Measurements from ENCODE around the gene KIRREL2. TPM values are rescaled to one million over a fixed set of nuclear protein-coding genes. Genes with fewer than 3 reads are reported as not detected.

The KIRREL2 gene
- total and polyA plus RNA-seq, 2 experiments from 2014 or later, result 3.6 to 9.9 TPM

DNA sequence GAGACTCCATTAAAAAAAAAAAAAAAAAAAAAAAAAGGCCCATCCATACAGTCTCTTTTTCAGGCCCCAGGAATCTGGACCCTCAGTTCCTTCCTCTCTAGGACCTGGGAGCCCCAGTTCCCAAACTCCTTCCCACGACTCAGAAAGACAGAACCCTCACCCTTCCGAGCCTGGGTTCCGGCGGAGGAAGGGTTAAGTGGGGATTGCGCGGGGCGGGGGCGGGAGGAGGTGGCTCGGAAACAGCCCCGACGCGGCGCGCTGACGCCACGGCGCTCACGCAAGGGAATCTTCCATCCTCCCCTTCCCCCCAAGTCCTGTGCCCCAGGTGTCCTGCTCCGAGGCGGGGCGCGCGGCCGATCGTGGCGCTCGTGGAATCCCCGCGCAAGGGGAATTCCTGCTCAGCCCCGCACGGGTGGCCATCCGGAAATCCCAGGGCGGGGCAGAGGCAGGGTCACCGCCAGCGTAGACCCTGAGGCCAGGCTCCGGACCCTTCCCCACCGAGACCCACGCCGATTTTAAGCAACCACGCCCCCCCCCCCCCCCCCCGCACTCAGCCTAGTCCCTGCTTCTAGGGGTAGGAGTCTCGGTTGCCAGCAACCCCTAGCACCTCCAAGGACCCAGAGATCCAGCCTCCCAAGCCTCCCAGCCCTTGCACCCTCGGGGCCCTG lies 43.0 kb downstream of the KIRREL2 start:
- Histone ChIP-seq H3K4me3 (peak overlapping the region; percentile 99), H4K20me1 (replicated peaks; ENCODE audit: insufficient read depth) (no peaks in the 10 kb centered on the region), H3F3A (replicated peaks; ENCODE audit: low read depth) (peaks cover 20% of the 10 kb centered on the region; the same call in 1 of the 2 replicates), H3K4me2 (peak overlapping the region; percentile 96), H3K27ac (ENCODE audit: low read depth) (peak overlapping the region; percentile 74), H3K9me2 (ENCODE audit: insufficient read depth) (no peaks in the 10 kb centered on the region), H3K79me2 (replicated peaks; ENCODE audit: insufficient read depth) (peaks cover 13% of the 10 kb centered on the region), H3K36me3 (ENCODE audit: insufficient read depth) (peaks cover 12% of the 10 kb centered on the region; the same call in 1 of the 2 replicates), H2AFZ (peak overlapping the region; percentile 87), H3K4me1 (ENCODE audit: insufficient read depth) (peaks cover 23% of the 10 kb centered on the region), H3K27me3 (ENCODE audit: insufficient read depth) (no peaks in the 10 kb centered on the region)
- peaks cover 26% of the 10 kb centered on the region for H3K4me1 Mint-ChIP-seq
- DNase-seq (ENCODE audit: low spot score) (peak; percentile 83), ATAC-seq (peak; percentile 36)
- H3K4me3 Mint-ChIP-seq, result peak overlapping the region; percentile 95
- peaks cover 21% of the 10 kb centered on the region for H3K36me3 Mint-ChIP-seq (ENCODE audit: low read depth)
- H3K9me3 Mint-ChIP-seq, result no peaks in the 10 kb centered on the region
- TF ChIP-seq POLR2AphosphoS5 (IDR thresholded peaks at IDR 0.05; ENCODE audit: low read depth) (peak; percentile 56), NANOG (IDR thresholded peaks at IDR 0.05; ENCODE audit: borderline replicate concordance) (no peak), JUNB (IDR thresholded peaks at IDR 0.05; ENCODE audit: unreplicated experiment) (no peak), ZNF331 (CRISPR knock-in tag; IDR thresholded peaks at IDR 0.05; ENCODE audit: low read depth) (no peak), CREB1 (CRISPR knock-in tag; IDR thresholded peaks at IDR 0.05; ENCODE audit: low read depth) (peak; percentile 83), EZH2 (IDR thresholded peaks at IDR 0.05; ENCODE audit: low read depth, unreplicated experiment) (no peak)
- TF ChIP-seq, protein P1, sequence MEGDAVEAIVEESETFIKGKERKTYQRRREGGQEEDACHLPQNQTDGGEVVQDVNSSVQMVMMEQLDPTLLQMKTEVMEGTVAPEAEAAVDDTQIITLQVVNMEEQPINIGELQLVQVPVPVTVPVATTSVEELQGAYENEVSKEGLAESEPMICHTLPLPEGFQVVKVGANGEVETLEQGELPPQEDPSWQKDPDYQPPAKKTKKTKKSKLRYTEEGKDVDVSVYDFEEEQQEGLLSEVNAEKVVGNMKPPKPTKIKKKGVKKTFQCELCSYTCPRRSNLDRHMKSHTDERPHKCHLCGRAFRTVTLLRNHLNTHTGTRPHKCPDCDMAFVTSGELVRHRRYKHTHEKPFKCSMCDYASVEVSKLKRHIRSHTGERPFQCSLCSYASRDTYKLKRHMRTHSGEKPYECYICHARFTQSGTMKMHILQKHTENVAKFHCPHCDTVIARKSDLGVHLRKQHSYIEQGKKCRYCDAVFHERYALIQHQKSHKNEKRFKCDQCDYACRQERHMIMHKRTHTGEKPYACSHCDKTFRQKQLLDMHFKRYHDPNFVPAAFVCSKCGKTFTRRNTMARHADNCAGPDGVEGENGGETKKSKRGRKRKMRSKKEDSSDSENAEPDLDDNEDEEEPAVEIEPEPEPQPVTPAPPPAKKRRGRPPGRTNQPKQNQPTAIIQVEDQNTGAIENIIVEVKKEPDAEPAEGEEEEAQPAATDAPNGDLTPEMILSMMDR (conservative IDR thresholded peaks at IDR 0.05; ENCODE audit: low read depth in 2 of 2), result no peak
- TF ChIP-seq, protein P2, sequence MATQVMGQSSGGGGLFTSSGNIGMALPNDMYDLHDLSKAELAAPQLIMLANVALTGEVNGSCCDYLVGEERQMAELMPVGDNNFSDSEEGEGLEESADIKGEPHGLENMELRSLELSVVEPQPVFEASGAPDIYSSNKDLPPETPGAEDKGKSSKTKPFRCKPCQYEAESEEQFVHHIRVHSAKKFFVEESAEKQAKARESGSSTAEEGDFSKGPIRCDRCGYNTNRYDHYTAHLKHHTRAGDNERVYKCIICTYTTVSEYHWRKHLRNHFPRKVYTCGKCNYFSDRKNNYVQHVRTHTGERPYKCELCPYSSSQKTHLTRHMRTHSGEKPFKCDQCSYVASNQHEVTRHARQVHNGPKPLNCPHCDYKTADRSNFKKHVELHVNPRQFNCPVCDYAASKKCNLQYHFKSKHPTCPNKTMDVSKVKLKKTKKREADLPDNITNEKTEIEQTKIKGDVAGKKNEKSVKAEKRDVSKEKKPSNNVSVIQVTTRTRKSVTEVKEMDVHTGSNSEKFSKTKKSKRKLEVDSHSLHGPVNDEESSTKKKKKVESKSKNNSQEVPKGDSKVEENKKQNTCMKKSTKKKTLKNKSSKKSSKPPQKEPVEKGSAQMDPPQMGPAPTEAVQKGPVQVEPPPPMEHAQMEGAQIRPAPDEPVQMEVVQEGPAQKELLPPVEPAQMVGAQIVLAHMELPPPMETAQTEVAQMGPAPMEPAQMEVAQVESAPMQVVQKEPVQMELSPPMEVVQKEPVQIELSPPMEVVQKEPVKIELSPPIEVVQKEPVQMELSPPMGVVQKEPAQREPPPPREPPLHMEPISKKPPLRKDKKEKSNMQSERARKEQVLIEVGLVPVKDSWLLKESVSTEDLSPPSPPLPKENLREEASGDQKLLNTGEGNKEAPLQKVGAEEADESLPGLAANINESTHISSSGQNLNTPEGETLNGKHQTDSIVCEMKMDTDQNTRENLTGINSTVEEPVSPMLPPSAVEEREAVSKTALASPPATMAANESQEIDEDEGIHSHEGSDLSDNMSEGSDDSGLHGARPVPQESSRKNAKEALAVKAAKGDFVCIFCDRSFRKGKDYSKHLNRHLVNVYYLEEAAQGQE (IDR thresholded peaks at IDR 0.05; ENCODE audit: unreplicated experiment), result no peak
- TF ChIP-seq, protein P3, sequence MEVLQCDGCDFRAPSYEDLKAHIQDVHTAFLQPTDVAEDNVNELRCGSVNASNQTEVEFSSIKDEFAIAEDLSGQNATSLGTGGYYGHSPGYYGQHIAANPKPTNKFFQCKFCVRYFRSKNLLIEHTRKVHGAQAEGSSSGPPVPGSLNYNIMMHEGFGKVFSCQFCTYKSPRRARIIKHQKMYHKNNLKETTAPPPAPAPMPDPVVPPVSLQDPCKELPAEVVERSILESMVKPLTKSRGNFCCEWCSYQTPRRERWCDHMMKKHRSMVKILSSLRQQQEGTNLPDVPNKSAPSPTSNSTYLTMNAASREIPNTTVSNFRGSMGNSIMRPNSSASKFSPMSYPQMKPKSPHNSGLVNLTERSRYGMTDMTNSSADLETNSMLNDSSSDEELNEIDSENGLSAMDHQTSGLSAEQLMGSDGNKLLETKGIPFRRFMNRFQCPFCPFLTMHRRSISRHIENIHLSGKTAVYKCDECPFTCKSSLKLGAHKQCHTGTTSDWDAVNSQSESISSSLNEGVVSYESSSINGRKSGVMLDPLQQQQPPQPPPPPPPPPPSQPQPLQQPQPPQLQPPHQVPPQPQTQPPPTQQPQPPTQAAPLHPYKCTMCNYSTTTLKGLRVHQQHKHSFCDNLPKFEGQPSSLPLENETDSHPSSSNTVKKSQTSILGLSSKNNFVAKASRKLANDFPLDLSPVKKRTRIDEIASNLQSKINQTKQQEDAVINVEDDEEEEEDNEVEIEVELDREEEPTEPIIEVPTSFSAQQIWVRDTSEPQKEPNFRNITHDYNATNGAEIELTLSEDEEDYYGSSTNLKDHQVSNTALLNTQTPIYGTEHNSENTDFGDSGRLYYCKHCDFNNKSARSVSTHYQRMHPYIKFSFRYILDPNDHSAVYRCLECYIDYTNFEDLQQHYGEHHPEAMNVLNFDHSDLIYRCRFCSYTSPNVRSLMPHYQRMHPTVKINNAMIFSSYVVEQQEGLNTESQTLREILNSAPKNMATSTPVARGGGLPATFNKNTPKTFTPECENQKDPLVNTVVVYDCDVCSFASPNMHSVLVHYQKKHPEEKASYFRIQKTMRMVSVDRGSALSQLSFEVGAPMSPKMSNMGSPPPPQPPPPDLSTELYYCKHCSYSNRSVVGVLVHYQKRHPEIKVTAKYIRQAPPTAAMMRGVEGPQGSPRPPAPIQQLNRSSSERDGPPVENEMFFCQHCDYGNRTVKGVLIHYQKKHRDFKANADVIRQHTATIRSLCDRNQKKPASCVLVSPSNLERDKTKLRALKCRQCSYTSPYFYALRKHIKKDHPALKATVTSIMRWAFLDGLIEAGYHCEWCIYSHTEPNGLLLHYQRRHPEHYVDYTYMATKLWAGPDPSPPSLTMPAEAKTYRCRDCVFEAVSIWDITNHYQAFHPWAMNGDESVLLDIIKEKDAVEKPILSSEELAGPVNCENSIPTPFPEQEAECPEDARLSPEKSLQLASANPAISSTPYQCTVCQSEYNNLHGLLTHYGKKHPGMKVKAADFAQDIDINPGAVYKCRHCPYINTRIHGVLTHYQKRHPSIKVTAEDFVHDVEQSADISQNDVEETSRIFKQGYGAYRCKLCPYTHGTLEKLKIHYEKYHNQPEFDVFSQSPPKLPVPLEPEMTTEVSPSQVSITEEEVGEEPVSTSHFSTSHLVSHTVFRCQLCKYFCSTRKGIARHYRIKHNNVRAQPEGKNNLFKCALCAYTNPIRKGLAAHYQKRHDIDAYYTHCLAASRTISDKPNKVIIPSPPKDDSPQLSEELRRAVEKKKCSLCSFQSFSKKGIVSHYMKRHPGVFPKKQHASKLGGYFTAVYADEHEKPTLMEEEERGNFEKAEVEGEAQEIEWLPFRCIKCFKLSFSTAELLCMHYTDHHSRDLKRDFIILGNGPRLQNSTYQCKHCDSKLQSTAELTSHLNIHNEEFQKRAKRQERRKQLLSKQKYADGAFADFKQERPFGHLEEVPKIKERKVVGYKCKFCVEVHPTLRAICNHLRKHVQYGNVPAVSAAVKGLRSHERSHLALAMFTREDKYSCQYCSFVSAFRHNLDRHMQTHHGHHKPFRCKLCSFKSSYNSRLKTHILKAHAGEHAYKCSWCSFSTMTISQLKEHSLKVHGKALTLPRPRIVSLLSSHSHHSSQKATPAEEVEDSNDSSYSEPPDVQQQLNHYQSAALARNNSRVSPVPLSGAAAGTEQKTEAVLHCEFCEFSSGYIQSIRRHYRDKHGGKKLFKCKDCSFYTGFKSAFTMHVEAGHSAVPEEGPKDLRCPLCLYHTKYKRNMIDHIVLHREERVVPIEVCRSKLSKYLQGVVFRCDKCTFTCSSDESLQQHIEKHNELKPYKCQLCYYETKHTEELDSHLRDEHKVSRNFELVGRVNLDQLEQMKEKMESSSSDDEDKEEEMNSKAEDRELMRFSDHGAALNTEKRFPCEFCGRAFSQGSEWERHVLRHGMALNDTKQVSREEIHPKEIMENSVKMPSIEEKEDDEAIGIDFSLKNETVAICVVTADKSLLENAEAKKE (CRISPR knock-in tag; IDR thresholded peaks at IDR 0.05), result no peak
- peaks cover 23% of the 10 kb centered on the region for H3K27me3 Mint-ChIP-seq (ENCODE audit: insufficient read depth, low read depth, poor library complexity)
- peak overlapping the region; percentile 84; the same call in 1 of the 2 replicates for H3K27ac Mint-ChIP-seq
